Measurements from ENCODE around the gene CLEC19A.

GRCh38 chr16:19328364-19328763 lies 42.8 kb downstream of the CLEC19A start:
- TF ChIP-seq CTCF (IDR thresholded peaks at IDR 0.05; ENCODE audit: extremely low read depth in 1 of 2, insufficient read depth in 1 of 2, low read depth in 1 of 2, low read length in 2 of 2) (no peak), EZH2 (IDR thresholded peaks at IDR 0.05; ENCODE audit: borderline replicate concordance, low read depth, low read length, severe bottlenecking) (no peak), POLR2AphosphoS5 (IDR thresholded peaks at IDR 0.05; ENCODE audit: insufficient read depth, low read depth, low read length) (no peak), FOS (IDR thresholded peaks at IDR 0.05; ENCODE audit: borderline replicate concordance, insufficient read depth, low read length) (no peak), POLR2A (IDR thresholded peaks at IDR 0.05; ENCODE audit: low read depth, low read length) (no peak), MAX (IDR thresholded peaks at IDR 0.05; ENCODE audit: insufficient read depth, insufficient read length) (no peak), JUN (IDR thresholded peaks at IDR 0.05; ENCODE audit: borderline replicate concordance, insufficient read depth, insufficient read length, low read depth) (no peak), MYC (IDR thresholded peaks at IDR 0.05; ENCODE audit: low read depth, low read length) (no peak)

Data from endothelial cell of umbilical vein (primary cell).